ENCODE measurements around the gene DDX41. TPM values are rescaled to one million over a fixed set of nuclear protein-coding genes. Genes with fewer than 3 reads are reported as not detected.

Gene DDX41
- total and polyA plus RNA-seq, 2 donors (not counting 1 experiment from before 2014, with no cell fraction given): 110 to 168 TPM

DNA sequence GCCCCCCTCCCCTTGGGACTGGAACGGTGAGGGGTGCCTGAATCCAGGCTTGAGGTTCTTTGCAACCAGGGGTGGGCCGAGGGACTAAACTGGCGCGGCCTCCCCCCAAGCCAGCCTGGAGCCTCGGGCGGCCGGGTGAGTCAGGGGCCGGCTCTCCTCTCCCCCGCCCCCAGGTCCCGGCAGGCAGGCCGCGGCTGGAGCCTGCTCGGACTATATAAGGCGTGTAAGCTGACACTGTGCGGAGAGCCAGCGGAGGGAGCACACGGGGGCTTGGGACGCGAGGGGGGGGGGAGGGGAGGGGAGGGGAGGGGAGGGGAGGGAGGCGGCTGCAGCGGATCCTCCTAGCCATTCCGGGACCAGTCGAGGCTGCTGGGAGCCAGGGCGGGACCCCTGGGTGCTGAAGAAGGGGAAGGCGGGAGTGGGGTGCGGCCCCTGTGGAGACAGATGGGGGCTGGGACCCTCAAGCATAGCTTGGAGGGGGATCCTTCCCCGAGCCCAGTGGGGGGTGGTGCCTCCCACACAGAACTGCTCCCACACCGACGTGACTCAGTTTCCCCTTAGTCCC is 20.0 kb downstream of the DDX41 start:
- Mint-ChIP-seq H3K4me3 (peak overlapping the region; percentile 93), H3K4me1 (peaks cover 69% of the 10 kb centered on the region), H3K27ac (no peak overlapping the region), H3K27me3 (peaks cover 3% of the 10 kb centered on the region), H3K9me3 (ENCODE audit: insufficient read depth) (no peaks in the 10 kb centered on the region)
- Histone ChIP-seq H3K9me3 (ENCODE audit: control extremely low read depth in 1 of 3, control insufficient read depth in 2 of 3, insufficient read depth in 1 of 3, low read length in 2 of 3) (peaks cover 0 to 10% (median 0%) of the 10 kb centered on the region in 3 donors), H3K27ac (ENCODE audit: low read length in 2 of 2) (no peak overlapping the region), H3K4me1 (ENCODE audit: control insufficient read depth in 2 of 2, insufficient read depth in 2 of 2, low read length in 2 of 2) (peaks cover 52 to 65% of the 10 kb centered on the region in 2 donors), H3K9ac (ENCODE audit: low read length) (peak overlapping the region; percentile 74), H3K36me3 (replicated peaks in 1 of 2; ENCODE audit: control extremely low read depth in 1 of 2, control insufficient read depth in 1 of 2, extremely low read depth in 1 of 2, insufficient read depth in 2 of 2, low read length in 1 of 2) (no peaks in the 10 kb centered on the region), H2AFZ (ENCODE audit: insufficient read depth, low read depth, low read length, poor library complexity, severe bottlenecking) (peak overlapping the region; percentile 62), H3K4me2 (replicated peaks; ENCODE audit: low read depth, low read length, poor library complexity, severe bottlenecking) (peak overlapping the region; percentile 81), H3K4me3 (ENCODE audit: control extremely low read depth in 1 of 5, extremely low read depth in 1 of 5, insufficient read depth in 1 of 5, low read depth in 2 of 5, low read length in 4 of 5) (peak overlapping the region; percentile 9 to 68 (median 65)), H3K27me3 (replicated peaks in 1 of 4; ENCODE audit: control extremely low read depth in 1 of 4, control insufficient read depth in 3 of 4, insufficient read depth in 4 of 4, low read length in 3 of 4) (peaks cover 0 to 10% (median 4%) of the 10 kb centered on the region in 4 experiments), H4K20me1 (ENCODE audit: control insufficient read depth, insufficient read depth, low read length, poor library complexity, severe bottlenecking) (peaks cover 23% of the 10 kb centered on the region), H3K79me2 (ENCODE audit: control insufficient read depth, insufficient read depth, low read length) (peaks cover 6% of the 10 kb centered on the region)
- ATAC-seq (ENCODE audit: low read depth) (no peak), DNase-seq (no peak)
- CTCF ChIA-PET: interaction anchor here (0.7 to 5.7 kb wide), 10 partner anchors 12 to 108 kb away, joined by 3 to 70 read pairs (median 4); partner anchors contain the start of gene DOK3
- POLR2A ChIA-PET: interaction anchor here (0.6 to 1.8 kb wide), 5 partner anchors 13 to 118 kb away, joined by 3 to 19 read pairs (median 6); partner anchors contain the start of gene DOK3
- TF ChIP-seq CTCF (IDR thresholded peaks at IDR 0.05) (no peak), EZH2 (IDR thresholded peaks at IDR 0.05; ENCODE audit: borderline replicate concordance, insufficient read depth, low read depth, low read length, poor library complexity, severe bottlenecking) (no peak)
- WGBS (ENCODE audit: insufficient coverage): 14% methylated on average over 16 of the region's 29 CpGs
- intact Hi-C loops (cut with micrococcal nuclease): loop anchor here (1.0 kb wide), 4 partner anchors 13 to 107 kb away; partner anchors contain the start of gene GRK6

Measured in B cell (primary cell).